Measurements from ENCODE around the gene COQ10B. TPM values are rescaled to one million over a fixed set of nuclear protein-coding genes. Genes with fewer than 3 reads are reported as not detected.

The COQ10B gene
- polyA plus RNA-seq, 1 experiment: 1.7 TPM

- Histone ChIP-seq H3K36me3 (ENCODE audit: control insufficient read depth, insufficient read depth, low read length) (no peaks in the 10 kb centered on the region), H3K4me3 (ENCODE audit: low read depth, low read length) (peak overlapping the region; percentile 53), H3K27me3 (ENCODE audit: control insufficient read depth, insufficient read depth, low read length) (no peaks in the 10 kb centered on the region)
- TF ChIP-seq CTCF (IDR thresholded peaks at IDR 0.05; ENCODE audit: insufficient read depth, low read depth, low read length): no peak
- no peak for DNase-seq (ENCODE audit: low read depth)
- ChIA-PET POLR2A (interaction anchor here (0.6 to 1.0 kb wide), 3 partner anchors 11 to 47 kb away, joined by 3 to 18 read pairs (median 4); partner anchors contain the start of genes HSPD1, HSPE1 and SF3B1), CTCF (no interaction called here)
These were observed 614 bp upstream of the COQ10B start for GRCh38 chr2:197452754-197453122.

- ChIA-PET POLR2A (interaction anchor here (0.5 kb wide), 1 partner anchor 12 kb away, joined by 3 read pairs; no protein-coding TSS in a partner anchor), CTCF (no interaction called here)
- DNase-seq (ENCODE audit: low read depth): peak; percentile 61
- no peak for TF ChIP-seq CTCF (IDR thresholded peaks at IDR 0.05; ENCODE audit: insufficient read depth, low read depth, low read length)
- Histone ChIP-seq H3K36me3 (ENCODE audit: control insufficient read depth, insufficient read depth, low read length) (no peaks in the 10 kb centered on the region), H3K4me3 (ENCODE audit: low read depth, low read length) (peak overlapping the region; percentile 92), H3K27me3 (ENCODE audit: control insufficient read depth, insufficient read depth, low read length) (no peaks in the 10 kb centered on the region)
These were observed 604 bp downstream of the COQ10B start for GRCh38 chr2:197453914-197454398.

GRCh38 chr2:197454923-197455322 lies 1.6 kb downstream of the COQ10B start:
- Histone ChIP-seq H3K4me3 (ENCODE audit: low read depth, low read length) (peak overlapping the region; percentile 92), H3K36me3 (ENCODE audit: control insufficient read depth, insufficient read depth, low read length) (no peaks in the 10 kb centered on the region), H3K27me3 (ENCODE audit: control insufficient read depth, insufficient read depth, low read length) (no peaks in the 10 kb centered on the region)
- DNase-seq (ENCODE audit: low read depth): no peak
- ChIA-PET POLR2A (no interaction called here), CTCF (interaction anchor here (0.6 kb wide), 1 partner anchor 21 kb away, joined by 3 read pairs; no protein-coding TSS in a partner anchor)
- TF ChIP-seq CTCF (IDR thresholded peaks at IDR 0.05; ENCODE audit: insufficient read depth, low read depth, low read length): no peak

GRCh38 chr2:197455428-197455827 lies 2.1 kb downstream of the COQ10B start:
- POLR2A ChIA-PET: no interaction called here
- CTCF ChIA-PET: interaction anchor here (0.6 kb wide), 1 partner anchor 21 kb away, joined by 3 read pairs; no protein-coding TSS in a partner anchor
- no peaks in the 10 kb centered on the region for H3K27me3 ChIP-seq (ENCODE audit: control insufficient read depth, insufficient read depth, low read length)
- H3K36me3 ChIP-seq (ENCODE audit: control insufficient read depth, insufficient read depth, low read length): no peaks in the 10 kb centered on the region
- no peak overlapping the region for H3K4me3 ChIP-seq (ENCODE audit: low read depth, low read length)
- DNase-seq (ENCODE audit: low read depth): no peak
- no peak for TF ChIP-seq CTCF (IDR thresholded peaks at IDR 0.05; ENCODE audit: insufficient read depth, low read depth, low read length)

- no peak for TF ChIP-seq CTCF (IDR thresholded peaks at IDR 0.05; ENCODE audit: insufficient read depth, low read depth, low read length)
- ChIA-PET CTCF (no interaction called here), POLR2A (no interaction called here)
- no peak for DNase-seq (ENCODE audit: low read depth)
- Histone ChIP-seq H3K4me3 (ENCODE audit: low read depth, low read length) (no peak overlapping the region), H3K36me3 (ENCODE audit: control insufficient read depth, insufficient read depth, low read length) (peaks cover 5% of the 10 kb centered on the region), H3K27me3 (ENCODE audit: control insufficient read depth, insufficient read depth, low read length) (no peaks in the 10 kb centered on the region)
These were observed 7.3 kb downstream of the COQ10B start for GRCh38 chr2:197460649-197461048.

All from BJ (cell line).